Retinal pigment epithelial cell (primary cell): ENCODE measurements around the gene NPPB.

Experiments
- DNase-seq: peaks from one replicate; pipeline ENCODE4 v3.0.0-alpha.2; 2010; ENCODE audit warnings: low read depth
- H3K4me3 ChIP-seq: 2 replicates; pipeline ENCODE4 v1.5.1; 2011; ENCODE audit warnings: mild to moderate bottlenecking, low read length, control low read depth, moderate library complexity
- CTCF ChIP-seq: conservative IDR thresholded peaks from 2 replicates; pipeline ENCODE4 v1.5.1; 2011; ENCODE audit warnings: low read depth, low read length, control low read depth, inconsistent platforms

Gene NPPB

GRCh38 chr1:11828511-11828910, 30.2 kb downstream of the NPPB start:
- no peak for TF ChIP-seq CTCF
- H3K4me3 ChIP-seq = no peak overlapping the region
- DNase-seq = no peak

- DNase-seq = no peak
- H3K4me3 ChIP-seq = no peak overlapping the region
- TF ChIP-seq CTCF = no peak
These were observed 31.8 kb downstream of the NPPB start for GRCh38 chr1:11826946-11827345.

DNA sequence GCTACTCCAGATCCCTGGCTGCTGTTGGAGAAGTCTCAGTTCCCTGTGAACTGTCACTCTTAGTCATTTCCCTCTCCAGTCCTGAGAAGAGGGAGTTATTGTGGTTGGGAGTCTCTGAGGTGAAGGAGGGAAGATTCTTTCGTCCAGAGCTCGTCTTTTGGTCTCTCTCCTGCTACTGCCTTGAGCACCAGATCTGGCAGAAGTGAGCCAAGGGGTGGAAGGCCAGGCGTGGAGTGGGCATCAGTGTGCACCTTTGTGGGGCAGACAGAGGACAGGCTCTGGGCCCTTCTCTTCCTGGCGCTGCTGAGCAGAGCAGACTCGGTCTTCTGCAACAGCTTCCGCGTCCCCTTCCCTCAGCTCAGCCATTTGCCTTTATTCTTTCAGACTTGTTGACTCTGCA, 33.6 kb downstream of the NPPB start:
- TF ChIP-seq CTCF = no peak
- no peak overlapping the region for H3K4me3 ChIP-seq
- DNase-seq = no peak

DNA sequence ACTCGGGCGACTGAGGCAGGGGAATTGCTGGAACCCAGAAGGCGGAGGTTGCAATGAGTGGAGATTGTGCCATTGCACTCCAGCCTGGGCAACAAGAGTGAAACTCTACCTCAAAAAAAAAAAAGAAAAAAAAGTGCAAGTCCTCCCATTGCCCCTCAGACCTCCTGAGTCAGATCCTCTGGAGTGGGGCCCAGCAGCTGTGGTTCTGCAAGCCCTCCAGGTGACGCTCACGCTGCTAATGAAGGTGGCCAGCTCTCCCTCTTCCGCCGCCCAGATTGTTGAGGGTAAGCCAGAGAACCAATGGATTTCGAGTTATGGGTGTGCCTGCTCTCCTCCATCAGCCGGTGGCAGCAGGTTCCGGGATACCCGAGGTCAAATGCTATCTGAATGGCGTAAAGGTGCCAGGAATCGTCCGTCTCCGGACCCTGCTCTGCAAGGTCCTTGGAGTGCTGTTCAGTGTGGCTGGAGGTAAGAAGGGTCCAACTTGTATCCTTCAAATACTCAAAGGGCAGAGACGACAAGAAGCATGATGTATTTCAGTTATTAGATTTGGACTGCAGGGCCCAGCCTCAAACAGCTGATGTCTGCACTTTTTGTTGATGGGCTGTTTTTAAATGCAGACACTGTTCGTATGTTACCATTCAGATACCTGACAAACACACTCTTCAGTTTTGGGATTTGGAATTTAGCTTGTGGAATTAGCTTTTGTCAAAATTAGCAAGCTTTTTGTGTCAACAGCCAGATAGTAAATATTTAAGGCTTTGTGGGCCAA, 35.2 kb downstream of the NPPB start:
- no peak overlapping the region for H3K4me3 ChIP-seq
- no peak for DNase-seq
- no peak for TF ChIP-seq CTCF

DNA sequence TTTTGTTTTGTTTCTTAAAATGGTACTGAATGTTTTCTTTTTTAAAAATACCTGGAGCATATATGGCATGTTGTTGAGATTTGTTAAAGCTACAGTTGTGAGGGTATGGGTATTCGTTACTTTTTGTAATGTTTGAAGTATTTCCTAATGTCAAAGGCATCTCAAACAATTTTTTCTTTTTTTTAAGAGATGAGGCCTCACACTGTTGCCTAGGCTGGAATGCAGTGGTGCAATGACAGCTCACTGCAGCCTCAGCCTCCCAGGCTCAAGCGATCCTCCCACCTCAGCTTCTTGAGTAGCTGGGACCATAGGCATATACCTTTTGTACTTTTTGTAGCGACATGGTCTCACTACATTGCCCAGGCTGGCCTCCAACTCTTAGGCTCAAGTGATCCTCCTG, 36.7 kb downstream of the NPPB start:
- H3K4me3 ChIP-seq = no peak overlapping the region
- no peak for TF ChIP-seq CTCF
- no peak for DNase-seq

DNA sequence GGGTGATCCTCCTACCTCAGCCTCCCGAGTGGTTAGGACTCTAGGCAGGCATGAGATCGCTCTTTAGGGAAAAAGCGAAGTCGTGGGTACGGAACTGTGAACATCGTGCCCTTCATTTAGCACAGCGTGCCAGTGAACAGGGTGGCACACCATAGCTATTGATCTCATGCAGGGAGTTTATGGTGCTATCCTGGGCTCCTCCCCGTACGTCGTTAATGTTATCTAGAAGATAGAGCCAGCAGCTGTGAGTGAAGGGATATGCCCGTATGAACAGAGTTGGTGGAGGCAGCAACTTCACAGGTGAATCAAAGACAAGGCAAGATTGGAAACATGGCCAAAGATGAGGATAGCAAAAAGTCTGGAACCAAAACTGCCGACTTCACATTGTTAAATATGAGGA, 41.6 kb downstream of the NPPB start:
- TF ChIP-seq CTCF = no peak
- H3K4me3 ChIP-seq = no peak overlapping the region
- DNase-seq = no peak

- no peak for DNase-seq
- TF ChIP-seq CTCF = no peak
- H3K4me3 ChIP-seq = no peak overlapping the region
These were observed 45.7 kb downstream of the NPPB start for GRCh38 chr1:11813021-11813420.
